Measurements from ENCODE around the gene UHMK1. TPM values are rescaled to one million over a fixed set of nuclear protein-coding genes. Genes with fewer than 3 reads are reported as not detected.

Gene UHMK1
- total and polyA plus RNA-seq, 2 experiments from 2014 or later: 11.3 to 55.4 TPM

- no peak for DNase-seq (ENCODE audit: low spot score)
- H4K20me1 ChIP-seq (ENCODE audit: insufficient read depth, poor library complexity, severe bottlenecking): no peaks in the 10 kb centered on the region
- WGBS (ENCODE audit: low lambda C conversion rate, missing lambda C conversion rate): 39% methylated on average over 6 of the region's 6 CpGs
- no peak overlapping the region for H2AFZ ChIP-seq
- H3K4me3 ChIP-seq: no peak overlapping the region
- H3K79me2 ChIP-seq: no peaks in the 10 kb centered on the region
- no peaks in the 10 kb centered on the region for H3K27me3 ChIP-seq
- no peaks in the 10 kb centered on the region for H3K9me3 ChIP-seq (ENCODE audit: low read depth)
- no peaks in the 10 kb centered on the region for H3K4me1 ChIP-seq (ENCODE audit: insufficient read depth)
- H3K4me2 ChIP-seq: no peak overlapping the region
- H3K27ac ChIP-seq: no peak overlapping the region
- no peaks in the 10 kb centered on the region for H3K9me2 ChIP-seq (replicated peaks; ENCODE audit: insufficient read depth)
- H3K36me3 ChIP-seq (replicated peaks; ENCODE audit: insufficient read depth, low read depth): no peaks in the 10 kb centered on the region
- TF ChIP-seq CTCF (IDR thresholded peaks at IDR 0.05; ENCODE audit: poor library complexity): no peak
- TF ChIP-seq EZH2phosphoT487 (IDR thresholded peaks at IDR 0.05; ENCODE audit: low read depth, severe bottlenecking, unreplicated experiment): no peak
Observed at GRCh38 chr1:162471290-162471853, 26.2 kb upstream of the UHMK1 start.

- no peaks in the 10 kb centered on the region for H3K4me1 ChIP-seq (ENCODE audit: insufficient read depth)
- no peaks in the 10 kb centered on the region for H4K20me1 ChIP-seq (ENCODE audit: insufficient read depth, poor library complexity, severe bottlenecking)
- H3K4me3 ChIP-seq: no peak overlapping the region
- H2AFZ ChIP-seq: no peak overlapping the region
- H3K9me3 ChIP-seq (ENCODE audit: low read depth): no peaks in the 10 kb centered on the region
- H3K27ac ChIP-seq: no peak overlapping the region
- H3K4me2 ChIP-seq: no peak overlapping the region
- TF ChIP-seq EZH2 (IDR thresholded peaks at IDR 0.05; ENCODE audit: borderline replicate concordance): no peak
- TF ChIP-seq CTCF (IDR thresholded peaks at IDR 0.05; ENCODE audit: poor library complexity): no peak
- no peak for TF ChIP-seq EZH2phosphoT487 (IDR thresholded peaks at IDR 0.05; ENCODE audit: low read depth, severe bottlenecking, unreplicated experiment)
- no peaks in the 10 kb centered on the region for H3K9me2 ChIP-seq (replicated peaks; ENCODE audit: insufficient read depth)
- 88% methylated on average over 2 of the region's 2 CpGs for WGBS (ENCODE audit: low lambda C conversion rate, missing lambda C conversion rate)
- H3K79me2 ChIP-seq: no peaks in the 10 kb centered on the region
- no peaks in the 10 kb centered on the region for H3K27me3 ChIP-seq
- no peak for DNase-seq (ENCODE audit: low spot score)
- no peaks in the 10 kb centered on the region for H3K36me3 ChIP-seq (replicated peaks; ENCODE audit: insufficient read depth, low read depth)
Observed at GRCh38 chr1:162475089-162475488, 22.5 kb upstream of the UHMK1 start.

GRCh38 chr1:162475539-162476185, 22.0 kb upstream of the UHMK1 start:
- Histone ChIP-seq H3K79me2 (no peaks in the 10 kb centered on the region), H3K36me3 (replicated peaks; ENCODE audit: insufficient read depth, low read depth) (no peaks in the 10 kb centered on the region), H3K9me2 (replicated peaks; ENCODE audit: insufficient read depth) (no peaks in the 10 kb centered on the region), H3K4me3 (no peak overlapping the region), H2AFZ (no peak overlapping the region), H3K27me3 (no peaks in the 10 kb centered on the region), H3K9me3 (ENCODE audit: low read depth) (no peaks in the 10 kb centered on the region), H3K4me2 (no peak overlapping the region), H3K27ac (no peak overlapping the region), H3K4me1 (ENCODE audit: insufficient read depth) (no peaks in the 10 kb centered on the region), H4K20me1 (ENCODE audit: insufficient read depth, poor library complexity, severe bottlenecking) (no peaks in the 10 kb centered on the region)
- TF ChIP-seq EZH2 (IDR thresholded peaks at IDR 0.05; ENCODE audit: borderline replicate concordance) (no peak), EZH2phosphoT487 (IDR thresholded peaks at IDR 0.05; ENCODE audit: low read depth, severe bottlenecking, unreplicated experiment) (no peak), CTCF (IDR thresholded peaks at IDR 0.05; ENCODE audit: poor library complexity) (no peak)
- 63% methylated on average over 6 of the region's 6 CpGs for WGBS (ENCODE audit: low lambda C conversion rate, missing lambda C conversion rate)
- no peak for DNase-seq (ENCODE audit: low spot score)
